ENCODE results near the gene ZNF816.
A peak's percentile ranks its signal among the peaks of the same experiment; 100 is the strongest.
"Not testable (repeated sequence)": the region's sequence is repeated elsewhere in the genome, so short reads cannot be mapped to it uniquely, and the experiment has no call there.

ZNF816 gene

DNA sequence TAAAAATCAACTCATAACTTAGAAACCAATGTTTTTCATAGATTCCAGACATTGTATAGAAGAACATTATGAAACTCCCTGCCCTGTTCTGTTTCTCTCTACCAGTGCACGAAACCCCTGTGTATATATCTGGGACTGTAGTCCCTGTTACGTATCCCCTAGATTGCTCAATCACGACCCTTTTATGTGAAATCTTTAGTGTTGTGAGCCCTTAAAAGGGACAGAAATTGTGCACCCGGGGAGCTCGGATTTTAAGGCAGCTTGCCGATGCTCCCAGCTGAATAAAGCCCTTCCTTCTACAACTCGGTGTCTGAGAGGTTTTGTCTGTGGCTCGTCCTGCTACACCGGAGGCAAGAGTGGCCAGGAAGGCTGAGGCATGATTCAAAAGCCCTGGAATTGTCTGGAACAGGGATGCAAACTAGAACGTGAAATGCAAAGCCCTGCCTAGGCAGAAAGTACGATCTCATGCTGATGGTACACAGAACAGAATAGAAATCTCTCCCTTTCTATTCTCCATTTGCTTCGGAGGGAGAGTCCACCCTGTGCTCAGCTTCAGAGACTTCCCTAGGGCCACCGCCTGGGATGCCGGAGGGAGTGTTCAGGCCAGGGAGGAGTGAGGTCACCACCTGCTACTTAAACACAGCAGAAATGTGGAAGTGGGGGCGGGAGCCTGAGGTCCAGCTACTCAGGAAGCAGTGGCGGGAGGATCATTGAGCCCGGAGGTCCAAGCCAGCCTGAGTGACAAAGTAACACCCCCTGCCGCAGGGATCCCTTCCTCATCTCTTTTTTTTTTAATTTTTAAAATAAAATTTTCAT is 38.7 kb downstream of the ZNF816 start:
- no peaks in the 10 kb centered on the region for H3K27me3 Mint-ChIP-seq
- H3K4me3 Mint-ChIP-seq = peak overlapping the region; percentile 90
- no peak overlapping the region for H3K27ac Mint-ChIP-seq
- peaks cover 26% of the 10 kb centered on the region for H3K4me1 Mint-ChIP-seq (ENCODE audit: low read depth)
- H3K36me3 Mint-ChIP-seq (ENCODE audit: low read depth) = peaks cover 29% of the 10 kb centered on the region
- H3K9me3 Mint-ChIP-seq = peaks cover 17% of the 10 kb centered on the region

DNA sequence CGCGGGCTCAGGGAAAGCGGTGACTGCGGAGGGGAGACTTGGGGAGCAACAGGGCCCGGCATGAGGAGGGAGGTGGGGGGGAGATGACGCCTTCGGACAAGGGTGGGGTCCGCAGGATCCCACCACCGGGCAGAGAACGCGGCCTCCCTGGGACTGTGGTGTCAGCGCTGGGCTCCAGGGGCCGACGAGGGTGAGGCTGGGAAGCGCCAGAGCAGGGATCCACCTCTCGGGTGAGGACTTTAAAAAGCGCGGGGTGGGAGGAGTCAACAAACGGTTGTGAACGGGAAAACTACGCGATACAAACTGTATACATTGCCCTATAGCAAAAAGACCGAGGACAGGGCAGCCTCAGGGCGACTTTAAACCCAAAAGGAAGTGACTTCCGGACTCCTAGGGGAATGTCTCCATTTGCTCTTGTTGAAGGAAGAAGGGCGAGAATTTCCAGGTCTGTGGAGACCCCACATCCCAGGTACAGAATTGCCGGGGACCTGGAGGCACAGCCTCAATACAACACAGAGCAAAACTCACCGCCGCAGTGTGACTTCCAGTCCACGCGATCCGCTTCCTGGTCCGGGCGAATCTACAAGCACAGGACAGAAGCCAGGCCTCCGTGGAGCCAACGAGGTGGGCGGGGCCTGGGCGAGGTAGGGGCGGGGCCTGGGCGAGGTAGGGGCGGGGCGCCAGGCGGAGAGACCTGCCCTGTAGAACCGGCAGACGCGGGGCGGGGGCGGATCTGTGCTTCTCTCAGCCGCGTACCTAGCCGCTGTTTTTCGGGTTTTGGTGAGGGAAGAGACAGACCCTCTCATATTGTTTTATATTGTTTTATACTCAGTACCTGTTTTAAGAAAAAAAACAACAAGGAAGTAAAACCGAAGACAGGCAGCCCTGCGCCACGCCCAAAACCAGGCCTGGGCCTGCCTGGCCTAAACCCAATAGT is 39.6 kb downstream of the ZNF816 start, which contains the start of gene ZNF888:
TSS of gene ZNF888 (minus strand) at position 588 of the 937 bp plus-strand sequence. CDS start 5,555 bp downstream, outside the sequence.
- peak within 1 kb of the TSS; percentile 90 for H3K4me3 Mint-ChIP-seq
- H3K27me3 Mint-ChIP-seq = no peaks in the 10 kb centered on the region
- peaks cover 22% of the 10 kb centered on the region for H3K36me3 Mint-ChIP-seq (ENCODE audit: low read depth)
- H3K27ac Mint-ChIP-seq = peak within 1 kb of the TSS; percentile 89
- H3K4me1 Mint-ChIP-seq (ENCODE audit: low read depth) = peaks cover 26% of the 10 kb centered on the region
- H3K9me3 Mint-ChIP-seq = peaks cover 11% of the 10 kb centered on the region

DNA sequence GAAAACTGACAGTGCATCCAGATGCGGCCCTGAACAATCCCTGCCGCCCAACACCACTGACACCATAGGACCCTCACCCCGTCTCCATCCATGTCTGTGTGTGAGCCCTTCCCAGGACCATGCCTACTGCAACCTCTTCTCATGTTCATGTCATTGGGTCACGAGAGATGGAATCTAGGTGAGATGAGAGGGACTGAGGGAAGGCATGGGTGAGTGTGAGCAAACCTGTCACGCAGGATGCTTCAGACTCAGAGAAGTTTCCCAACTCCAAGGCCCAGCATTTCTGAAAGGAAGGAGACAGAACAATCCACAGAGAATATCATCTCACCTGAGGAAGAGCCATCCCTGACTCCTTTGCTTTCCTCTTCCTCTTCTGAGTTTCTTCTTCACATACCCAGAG is 45.1 kb downstream of the ZNF816 start:
- Mint-ChIP-seq H3K4me1 (ENCODE audit: low read depth) (peaks cover 13% of the 10 kb centered on the region), H3K36me3 (ENCODE audit: low read depth) (peaks cover 63% of the 10 kb centered on the region), H3K9me3 (peaks cover 18% of the 10 kb centered on the region), H3K4me3 (no peak overlapping the region), H3K27ac (no peak overlapping the region), H3K27me3 (no peaks in the 10 kb centered on the region)

DNA sequence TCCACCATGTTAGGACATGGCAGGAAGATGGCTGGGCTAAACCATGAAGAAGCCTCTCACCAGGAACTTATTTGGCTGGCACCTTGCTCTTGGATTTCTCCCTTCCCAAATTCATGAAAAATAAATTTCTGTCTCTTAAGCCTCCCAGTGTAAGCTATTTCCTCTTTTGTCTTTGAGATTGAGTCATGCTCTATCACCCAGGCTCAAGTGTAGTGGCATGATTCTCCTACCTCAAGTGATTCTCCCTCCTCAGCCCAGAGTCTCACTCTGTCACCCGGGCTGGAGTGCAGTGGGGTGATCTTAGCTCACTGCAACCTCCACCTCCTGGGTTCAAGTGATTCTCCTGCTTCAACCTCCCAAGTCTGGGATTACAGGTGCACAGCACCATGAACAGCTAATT is 52.0 kb downstream of the ZNF816 start:
- Mint-ChIP-seq H3K9me3 (peaks cover 37% of the 10 kb centered on the region), H3K4me1 (ENCODE audit: low read depth) (no peaks in the 10 kb centered on the region), H3K27ac (no peak overlapping the region), H3K36me3 (ENCODE audit: low read depth) (peaks cover 81% of the 10 kb centered on the region), H3K27me3 (no peaks in the 10 kb centered on the region), H3K4me3 (no peak overlapping the region)

DNA sequence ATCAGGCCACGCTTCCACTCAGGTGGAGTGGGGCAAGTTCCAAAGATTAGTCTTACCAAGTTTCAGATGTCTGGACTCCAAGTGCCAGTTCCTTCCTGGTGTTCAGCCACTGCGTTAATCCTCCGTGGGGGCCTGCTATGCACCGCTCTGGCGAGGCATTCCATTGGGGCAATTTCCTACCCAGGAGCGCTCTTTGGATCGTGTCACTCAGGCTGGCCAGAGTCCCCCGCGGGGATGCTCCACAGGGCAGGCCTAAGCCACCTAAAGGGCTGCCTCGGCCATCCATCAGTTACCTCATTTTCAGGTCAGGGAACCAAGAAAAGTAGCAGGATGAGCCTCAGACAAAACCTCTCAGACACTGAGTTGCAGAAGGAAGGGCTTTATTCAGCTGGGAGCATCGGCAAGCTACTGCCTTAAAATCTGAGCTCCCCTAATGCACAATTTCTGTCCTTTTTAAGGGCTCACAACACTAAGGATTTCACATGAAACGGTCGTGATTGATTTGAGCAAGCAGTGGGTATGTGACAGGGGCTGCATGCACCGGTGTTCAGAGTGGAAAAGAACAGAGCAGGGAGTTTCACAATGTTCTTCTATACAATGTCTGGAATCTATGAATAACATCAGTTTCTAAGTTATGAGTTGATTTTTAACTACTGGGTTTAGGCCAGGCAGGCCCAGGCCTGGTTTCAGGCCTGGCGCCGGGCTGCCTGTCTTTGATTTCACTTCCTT is 58.5 kb downstream of the ZNF816 start:
- not testable (repeated sequence) for H3K27me3 Mint-ChIP-seq; H3K4me1 Mint-ChIP-seq (ENCODE audit: low read depth)

DNA sequence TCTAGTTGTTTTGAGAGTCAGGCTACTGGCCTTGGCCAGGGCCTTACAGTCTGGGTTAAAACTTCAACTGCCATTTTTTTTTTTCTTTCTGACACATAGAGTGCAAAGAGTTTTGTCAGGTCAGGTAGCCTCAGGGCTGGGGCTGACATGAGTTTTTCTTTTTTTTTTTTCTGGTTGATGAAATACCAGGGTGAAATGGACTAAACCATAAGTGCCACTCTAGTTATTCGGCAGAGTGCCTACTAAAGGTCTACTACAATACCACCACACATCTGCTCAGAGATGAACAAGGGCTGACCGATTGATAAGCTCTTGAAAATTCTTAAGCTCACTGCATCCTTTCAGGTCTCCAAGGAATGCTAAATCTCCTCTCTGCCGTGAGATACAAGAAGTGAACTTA is 60.8 kb downstream of the ZNF816 start:
- peaks cover 24% of the 10 kb centered on the region for H3K9me3 Mint-ChIP-seq
- peaks cover 7% of the 10 kb centered on the region for H3K4me1 Mint-ChIP-seq (ENCODE audit: low read depth)
- no peaks in the 10 kb centered on the region for H3K27me3 Mint-ChIP-seq
- no peak overlapping the region for H3K27ac Mint-ChIP-seq
- H3K36me3 Mint-ChIP-seq (ENCODE audit: low read depth) = peaks cover 35% of the 10 kb centered on the region
- H3K4me3 Mint-ChIP-seq = no peak overlapping the region

More for the DNA sequence above, 58.5 kb downstream of the ZNF816 start:
- H3K27ac Mint-ChIP-seq, H3K4me3 Mint-ChIP-seq: not testable (repeated sequence)
- Mint-ChIP-seq H3K36me3 (ENCODE audit: low read depth) (peaks cover 44% of the 10 kb centered on the region), H3K9me3 (peaks cover 30% of the 10 kb centered on the region)

Measured in stimulated activated naive CD8-positive, alpha-beta T cell treated with anti-CD3 and anti-CD28 coated beads, Interleukin-15, Interleukin-2, amounts not matched to agents 100 ng/mL and 50 ng/mL, for 24 hours (primary cell).